GM18505 (cell line): Measurements from ENCODE around the gene RPSA.
"Not testable (repeated sequence)": the region's sequence is repeated elsewhere in the genome, so short reads cannot be mapped to it uniquely, and the experiment has no call there.

ENCODE experiments used
- ATAC-seq: cut with Tn5 transposase; IDR thresholded peaks from one replicate; pipeline ENCODE4 v1.9.1; 2021; ENCODE audit not compliant: unreplicated experiment
- POLR2A ChIP-seq: IDR thresholded peaks from 4 replicates; pipeline ENCODE4 v1.6.1; 2011; ENCODE audit warnings: borderline replicate concordance; ENCODE audit not compliant: insufficient read depth, insufficient read length; ENCODE audit errors: extremely low read depth

The RPSA gene

GRCh38 chr3:39445927-39446326 is 39.4 kb downstream of the RPSA start:
- no peak for TF ChIP-seq POLR2A
- no peak for ATAC-seq

GRCh38 chr3:39446444-39446843 is 39.9 kb downstream of the RPSA start:
- no peak for TF ChIP-seq POLR2A
- ATAC-seq: no peak

- ATAC-seq: peak; percentile 66
- no peak for TF ChIP-seq POLR2A
These were observed 41.3 kb downstream of the RPSA start for GRCh38 chr3:39447637-39448483.

- ATAC-seq: no peak
- no peak for TF ChIP-seq POLR2A
These were observed 42.1 kb downstream of the RPSA start for GRCh38 chr3:39448506-39449233.

DNA sequence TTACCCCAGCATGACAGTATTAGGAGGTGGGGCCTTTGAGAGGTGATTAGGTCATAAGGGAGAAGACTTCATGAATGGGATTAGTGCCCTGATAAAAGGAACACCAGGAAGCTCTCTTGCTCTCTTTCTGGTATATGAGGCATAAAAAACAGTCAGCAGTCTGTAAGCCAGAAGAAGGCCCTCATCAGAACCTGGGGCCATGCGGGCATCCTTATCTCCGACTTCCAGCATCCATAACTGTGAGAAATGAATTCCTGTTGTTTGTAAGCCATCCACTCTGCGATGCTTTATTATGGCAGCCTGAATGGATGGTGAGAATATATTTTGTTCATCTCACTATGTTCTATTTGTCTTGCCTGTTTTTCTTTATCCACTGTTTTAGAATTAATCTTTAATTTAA is 43.3 kb downstream of the RPSA start:
- TF ChIP-seq POLR2A: no peak
- ATAC-seq: no peak

DNA sequence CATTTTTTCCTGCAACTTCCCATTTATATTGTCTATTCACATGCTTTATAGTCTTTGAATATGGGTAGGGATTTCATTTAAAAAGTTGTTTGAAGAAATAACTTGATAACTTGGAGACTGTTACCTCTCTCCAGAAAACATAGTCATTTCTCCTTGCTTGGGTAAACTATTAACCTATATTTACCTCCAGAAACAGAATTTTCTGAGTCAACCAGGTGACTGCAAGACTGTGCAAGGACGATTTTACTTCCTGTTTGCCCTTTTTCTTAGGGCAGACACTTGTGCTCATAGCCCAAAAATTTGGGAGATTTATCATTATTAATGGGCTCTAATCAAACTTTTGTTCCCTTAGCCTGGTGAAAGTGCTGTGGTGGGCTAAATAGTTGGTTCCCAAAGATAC is 46.6 kb downstream of the RPSA start:
- TF ChIP-seq POLR2A: no peak
- ATAC-seq: no peak

- ATAC-seq: not testable (repeated sequence)
These were observed 47.4 kb downstream of the RPSA start for GRCh38 chr3:39453872-39454271.

- no peak for TF ChIP-seq POLR2A
- ATAC-seq: no peak
These were observed 48.2 kb downstream of the RPSA start for GRCh38 chr3:39454591-39455217.

DNA sequence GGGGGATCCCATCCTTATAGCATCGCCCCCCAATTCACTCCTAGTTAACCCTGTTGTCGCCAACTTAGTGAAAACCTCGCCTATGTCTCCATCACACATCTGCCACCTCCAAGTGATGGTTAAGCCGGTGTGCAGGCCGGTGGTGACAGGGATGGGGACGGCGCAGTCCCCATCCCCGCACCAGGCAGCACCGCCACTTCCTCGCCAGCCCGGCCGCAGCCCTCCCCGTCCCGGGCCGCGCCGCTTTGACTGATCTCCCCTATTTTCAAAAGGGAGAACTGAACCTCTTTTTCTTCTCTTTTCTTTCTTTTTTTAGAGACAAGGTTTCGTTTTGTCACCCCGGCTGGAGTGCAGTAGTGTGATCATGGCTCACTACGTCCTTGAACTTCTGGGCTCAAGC is 49.6 kb downstream of the RPSA start:
- TF ChIP-seq POLR2A: no peak
- no peak for ATAC-seq

DNA sequence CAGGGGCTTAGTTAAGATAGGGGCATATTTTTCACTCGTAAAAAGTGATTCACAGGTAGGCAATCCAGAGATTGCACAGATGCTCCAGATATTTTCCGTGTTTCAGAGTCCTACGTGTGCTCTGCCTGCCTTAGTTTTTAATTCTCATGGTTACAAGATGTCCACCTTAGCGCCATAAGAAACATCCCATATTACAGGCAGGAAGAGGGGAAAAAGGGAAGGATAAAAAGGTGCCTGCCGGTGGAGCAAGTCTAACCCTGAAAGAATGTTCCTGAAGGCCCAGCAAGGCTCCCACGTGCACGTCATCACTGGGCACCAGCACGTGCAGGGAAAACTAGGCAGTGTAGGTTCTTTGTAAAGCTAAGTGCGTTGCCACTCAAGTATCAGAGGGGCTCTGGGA is 50.8 kb downstream of the RPSA start:
- no peak for TF ChIP-seq POLR2A
- ATAC-seq: no peak

GRCh38 chr3:39458579-39458978 is 52.1 kb downstream of the RPSA start:
- not testable (repeated sequence) for ATAC-seq

GRCh38 chr3:39460677-39461076 is 54.2 kb downstream of the RPSA start:
- no peak for TF ChIP-seq POLR2A
- ATAC-seq: no peak
